Measurements from ENCODE around the gene JSRP1.

Gene JSRP1

GRCh38 chr19:2246801-2247361 is 9.3 kb downstream of the JSRP1 start:
- DNase-seq (ENCODE audit: low spot score), result no peak

GRCh38 chr19:2246014-2246620 is 10.1 kb downstream of the JSRP1 start:
- DNase-seq (ENCODE audit: low spot score), result no peak

GRCh38 chr19:2245273-2245672 is 10.9 kb downstream of the JSRP1 start:
- DNase-seq (ENCODE audit: low spot score), result no peak

- DNase-seq (ENCODE audit: low spot score), result no peak
These were observed 11.7 kb downstream of the JSRP1 start for GRCh38 chr19:2244486-2244885.

- DNase-seq (ENCODE audit: low spot score), result no peak
These were observed 12.1 kb downstream of the JSRP1 start for GRCh38 chr19:2244125-2244411.

- DNase-seq (ENCODE audit: low spot score), result no peak
These were observed 12.7 kb downstream of the JSRP1 start for GRCh38 chr19:2243274-2244124.

- no peak for DNase-seq (ENCODE audit: low spot score)
These were observed 13.4 kb downstream of the JSRP1 start for GRCh38 chr19:2242816-2243215.

GRCh38 chr19:2242092-2242537 is 14.1 kb downstream of the JSRP1 start:
- no peak for DNase-seq (ENCODE audit: low spot score)

- DNase-seq (ENCODE audit: low spot score), result no peak
These were observed 15.1 kb downstream of the JSRP1 start for GRCh38 chr19:2240881-2241760.

- DNase-seq (ENCODE audit: low spot score), result no peak
These were observed 16.1 kb downstream of the JSRP1 start for GRCh38 chr19:2239771-2240770.

GRCh38 chr19:2239173-2239572 is 17.0 kb downstream of the JSRP1 start:
- no peak for DNase-seq (ENCODE audit: low spot score)

- DNase-seq (ENCODE audit: low spot score), result no peak
These were observed 18.4 kb downstream of the JSRP1 start for GRCh38 chr19:2237869-2238153.

- no peak for DNase-seq (ENCODE audit: low spot score)
These were observed 19.0 kb downstream of the JSRP1 start for GRCh38 chr19:2237051-2237868.

GRCh38 chr19:2236314-2237050 is 19.7 kb downstream of the JSRP1 start, which contains the start of the genes PLEKHJ1 and SF3A2:
Gene PLEKHJ1, minus strand, starts transcription at chr19:2236329. Its CDS starts 81 bp downstream, at chr19:2236248.
Gene SF3A2, plus strand, starts transcription at chr19:2236824. Its CDS starts 6,595 bp downstream, at chr19:2243419.
- peak; percentile 96 for DNase-seq (ENCODE audit: low spot score)

GRCh38 chr19:2236064-2236313 is 20.2 kb downstream of the JSRP1 start:
- DNase-seq (ENCODE audit: low spot score), result no peak

GRCh38 chr19:2235381-2236063 is 20.7 kb downstream of the JSRP1 start:
- DNase-seq (ENCODE audit: low spot score), result no peak

- DNase-seq (ENCODE audit: low spot score), result no peak
These were observed 21.2 kb downstream of the JSRP1 start for GRCh38 chr19:2234996-2235380.

GRCh38 chr19:2233601-2234280 is 22.5 kb downstream of the JSRP1 start:
- DNase-seq (ENCODE audit: low spot score), result no peak
